HepG2 (cell line): ENCODE data around the gene PSD4. TPM values are rescaled to one million over a fixed set of nuclear protein-coding genes. Genes with fewer than 3 reads are reported as not detected.
A peak's percentile ranks its signal among the peaks of the same experiment; 100 is the strongest.

Experiments used
- AKAP8 ChIP-seq: sonication (generic); formaldehyde crosslinking; IDR thresholded peaks from 2 replicates; pipeline ENCODE4 v1.5.1; 2020; ENCODE audit warnings: mild to moderate bottlenecking, missing genetic modification reagents
- ATF3 ChIP-seq: sonication (generic); formaldehyde crosslinking; IDR thresholded peaks from 2 replicates; pipeline ENCODE4 v1.4.0; 2020; ENCODE audit warnings: missing genetic modification reagents
- EP300 ChIP-seq, 3 experiments: sonication (generic) in 1 of 3; formaldehyde crosslinking in 1 of 3; IDR thresholded peaks; 2 replicates each; pipeline versions ENCODE4 v1.5.1 to v1.6.1; 2011 to 2020; ENCODE audit warnings: low read depth in 2 of 3, low read length in 2 of 3, borderline replicate concordance in 1 of 3, improper control_type of control experiment in 1 of 3, mild to moderate bottlenecking in 1 of 3, missing genetic modification reagents in 1 of 3, moderate library complexity in 1 of 3
- GRHL1 ChIP-seq: sonication (generic); formaldehyde crosslinking; conservative IDR thresholded peaks from 2 replicates; pipeline ENCODE4 v1.8.0; 2022; ENCODE audit warnings: missing genetic modification reagents
- IRF2 ChIP-seq: IDR thresholded peaks from 2 replicates; pipeline ENCODE4 v1.6.1; 2018; ENCODE audit warnings: missing genetic modification reagents, missing compliant biosample characterization
- KLF13 ChIP-seq: sonication (generic); formaldehyde crosslinking; IDR thresholded peaks from 2 replicates; pipeline ENCODE4 v1.4.0; 2020; ENCODE audit warnings: mild to moderate bottlenecking, missing genetic modification reagents
- NFAT5 ChIP-seq: sonication (generic); formaldehyde crosslinking; IDR thresholded peaks from 2 replicates; pipeline ENCODE4 v1.4.0; 2020; ENCODE audit warnings: missing genetic modification reagents
- NFATC3 ChIP-seq: sonication (generic); formaldehyde crosslinking; IDR thresholded peaks from 2 replicates; pipeline ENCODE4 v1.5.1; 2020; ENCODE audit warnings: mild to moderate bottlenecking, missing genetic modification reagents
- PHF5A ChIP-seq: IDR thresholded peaks from one replicate; pipeline ENCODE4 v1.6.1; 2018; ENCODE audit warnings: low read depth, missing genetic modification reagents; ENCODE audit not compliant: unreplicated experiment
- RELA ChIP-seq: sonication (generic); formaldehyde crosslinking; IDR thresholded peaks from 2 replicates; pipeline ENCODE4 v1.4.0; 2020; ENCODE audit warnings: missing genetic modification reagents
- SOX13 ChIP-seq, 3 experiments: fragments of 450-650 bp in 1 of 3; sonication (generic) in 1 of 3; formaldehyde crosslinking in 1 of 3; IDR thresholded peaks in 2 of 3; conservative IDR thresholded peaks in 1 of 3; 2 replicates each; pipeline versions ENCODE4 v1.5.0 to v1.6.1; 2016 to 2020; ENCODE audit warnings: antibody characterized with exemption in 1 of 3, mild to moderate bottlenecking in 1 of 3, missing compliant biosample characterization in 1 of 3, missing genetic modification reagents in 1 of 3, moderate library complexity in 1 of 3
- ZFP90 ChIP-seq: sonication (generic); formaldehyde crosslinking; IDR thresholded peaks from 2 replicates; pipeline ENCODE4 v1.8.0; 2022; ENCODE audit warnings: missing genetic modification reagents, mild to moderate bottlenecking, inconsistent platforms, borderline replicate concordance
- ZNF343 ChIP-seq: sonication (generic); formaldehyde crosslinking; IDR thresholded peaks from 2 replicates; pipeline ENCODE4 v1.4.0; 2020; ENCODE audit warnings: mild to moderate bottlenecking, missing genetic modification reagents
- ZNF567 ChIP-seq: sonication (generic); formaldehyde crosslinking; IDR thresholded peaks from 2 replicates; pipeline ENCODE4 v1.8.1; 2023; ENCODE audit warnings: mild to moderate bottlenecking, missing genetic modification reagents, borderline replicate concordance
- ZNF569 ChIP-seq: sonication (generic); formaldehyde crosslinking; IDR thresholded peaks from 2 replicates; pipeline ENCODE4 v1.5.0; 2020; ENCODE audit warnings: mild to moderate bottlenecking, missing genetic modification reagents, moderate library complexity, borderline replicate concordance
- ZNF597 ChIP-seq: sonication (generic); formaldehyde crosslinking; IDR thresholded peaks from 2 replicates; pipeline ENCODE4 v1.5.0; 2020; ENCODE audit warnings: missing genetic modification reagents
- ZNF605 ChIP-seq: sonication (generic); formaldehyde crosslinking; IDR thresholded peaks from 2 replicates; pipeline ENCODE4 v1.8.0; 2022; ENCODE audit warnings: mild to moderate bottlenecking, missing genetic modification reagents
- ZNF720 ChIP-seq: sonication (generic); formaldehyde crosslinking; IDR thresholded peaks from 2 replicates; pipeline ENCODE4 v1.4.0; 2020; ENCODE audit warnings: missing genetic modification reagents
- ZSCAN30 ChIP-seq: sonication (generic); formaldehyde crosslinking; IDR thresholded peaks from 2 replicates; pipeline ENCODE4 v1.5.0; 2020; ENCODE audit warnings: mild to moderate bottlenecking, missing genetic modification reagents
- polyA plus RNA-seq, 8 experiments: library from polyadenylated mRNA; depleted of rRNA in 3 of 8; stranded (reverse) in 7 of 8; unstranded in 1 of 8; fragments of >200 nt; fragmentation: Illumina TruSeq in 4 of 8; extraction: Trizol in 4 of 8; gene quantifications; 2 replicates each; pipeline versions ENCODE4 v1.2.1 to v1.2.3, GENCODE V29; 2011 to 2016; ENCODE audit warnings: low read depth in 4 of 8, missing spikeins in 1 of 8, mixed read lengths in 1 of 8; ENCODE audit not compliant: insufficient read depth in 1 of 8
- total RNA-seq, 5 experiments: library from RNA; depleted of rRNA; stranded (reverse); fragments of >200 nt; fragmentation: Illumina TruSeq; extraction: Trizol; gene quantifications; 2 replicates each; pipeline ENCODE4 v1.2.3, GENCODE V29; 2016; ENCODE audit warnings: low read depth in 1 of 5

PSD4 gene
- total and polyA plus RNA-seq, 2 of the 13 experiments (the other 11 are each of a cell fraction or from before 2014, with no cell fraction given) = 5.8 to 9.4 TPM

- TF ChIP-seq ATF3 (CRISPR knock-in tag) (no peak), NFATC3 (no peak), AKAP8 (no peak; the same call in 1 of the 2 replicates), ZNF605 (CRISPR knock-in tag) (peak; percentile 38; the same call in 1 of the 2 replicates), KLF13 (CRISPR knock-in tag) (0 out of 2 replicates have a peak, but pooled peaks have one; percentile 14), IRF2 (CRISPR knock-in tag) (0 out of 2 replicates have a peak, but pooled peaks have one; percentile 49), ZNF343 (CRISPR knock-in tag) (no peak), ZNF567 (CRISPR knock-in tag) (no peak), PHF5A (CRISPR knock-in tag) (peak; percentile 25), ZSCAN30 (CRISPR knock-in tag) (no peak), EP300 (IDR thresholded peaks at IDR 0.05; ENCODE audit: low read depth in 2 of 2, low read length in 2 of 2) (peak; percentile 70 to 80), EP300 (CRISPR knock-in tag; IDR thresholded peaks at IDR 0.05; ENCODE audit: borderline replicate concordance) (0 out of 2 replicates have a peak, but pooled peaks have one; percentile 59), SOX13 (IDR thresholded peaks at IDR 0.05) (0 out of 2 replicates have a peak, but pooled peaks have one; percentile 26), SOX13 (CRISPR knock-in tag; conservative IDR thresholded peaks at IDR 0.05 in 1 of 2, IDR thresholded peaks at IDR 0.05 in 1 of 2) (peak in 1 of 2 experiments; percentile 83; a peak in 2 of 4 replicates), GRHL1 (CRISPR knock-in tag) (no peak), ZFP90 (no peak), ZNF720 (peak; percentile 82; the same call in 1 of the 2 replicates), RELA (CRISPR knock-in tag) (no peak; the same call in 1 of the 2 replicates), ZNF597 (CRISPR knock-in tag) (no peak), ZNF569 (CRISPR knock-in tag) (0 out of 2 replicates have a peak, but pooled peaks have one; percentile 81), NFAT5 (CRISPR knock-in tag) (no peak)
Observed at GRCh38 chr2:113218283-113219091, 44.7 kb downstream of the PSD4 start (continued).
